Measurements from ENCODE around the gene SPOCK1.

Gene SPOCK1

GRCh38 chr5:137216976-137217598 lies 282.0 kb downstream of the SPOCK1 start:
- DNase-seq = no peak

- DNase-seq = no peak
These were observed 283.3 kb downstream of the SPOCK1 start for GRCh38 chr5:137215780-137216179.

- DNase-seq = no peak
These were observed 283.9 kb downstream of the SPOCK1 start for GRCh38 chr5:137215261-137215660.

DNA sequence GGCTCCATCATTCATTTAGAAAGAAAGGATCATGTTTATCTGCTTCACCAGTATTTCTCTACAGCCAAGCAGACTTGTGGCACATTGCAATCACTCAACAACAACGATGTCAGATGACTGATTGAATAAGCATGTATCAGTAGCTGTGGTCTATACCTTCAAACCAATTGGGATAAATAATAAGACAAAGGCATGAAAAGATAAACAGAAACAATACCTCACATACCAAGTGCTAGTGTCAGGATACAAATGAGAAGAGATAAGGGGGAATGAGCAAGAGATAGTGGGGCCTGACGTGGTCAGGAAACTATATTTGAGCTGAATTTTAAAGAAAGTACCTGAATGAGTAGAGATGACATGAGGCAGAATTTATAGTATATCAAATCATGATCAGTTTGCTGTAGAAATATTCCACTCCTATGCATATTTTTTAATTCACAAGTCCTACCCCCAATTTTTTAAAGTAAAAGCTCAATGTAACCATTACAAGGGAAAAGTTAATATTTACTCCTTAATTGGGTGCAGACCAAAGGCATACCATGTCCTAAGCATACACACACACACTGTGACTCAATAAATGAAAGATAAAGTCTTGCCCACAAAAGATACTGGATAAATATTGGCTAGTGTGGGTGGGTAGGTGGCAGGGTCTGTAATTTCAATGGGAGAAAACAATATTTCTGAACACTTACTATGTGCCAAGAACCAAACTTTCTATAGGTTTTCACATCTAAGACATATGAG lies 284.5 kb downstream of the SPOCK1 start:
- no peak for DNase-seq

GRCh38 chr5:137212471-137212870 lies 286.7 kb downstream of the SPOCK1 start:
- DNase-seq = no peak

GRCh38 chr5:137209232-137209809 lies 289.8 kb downstream of the SPOCK1 start:
- DNase-seq = no peak

DNA sequence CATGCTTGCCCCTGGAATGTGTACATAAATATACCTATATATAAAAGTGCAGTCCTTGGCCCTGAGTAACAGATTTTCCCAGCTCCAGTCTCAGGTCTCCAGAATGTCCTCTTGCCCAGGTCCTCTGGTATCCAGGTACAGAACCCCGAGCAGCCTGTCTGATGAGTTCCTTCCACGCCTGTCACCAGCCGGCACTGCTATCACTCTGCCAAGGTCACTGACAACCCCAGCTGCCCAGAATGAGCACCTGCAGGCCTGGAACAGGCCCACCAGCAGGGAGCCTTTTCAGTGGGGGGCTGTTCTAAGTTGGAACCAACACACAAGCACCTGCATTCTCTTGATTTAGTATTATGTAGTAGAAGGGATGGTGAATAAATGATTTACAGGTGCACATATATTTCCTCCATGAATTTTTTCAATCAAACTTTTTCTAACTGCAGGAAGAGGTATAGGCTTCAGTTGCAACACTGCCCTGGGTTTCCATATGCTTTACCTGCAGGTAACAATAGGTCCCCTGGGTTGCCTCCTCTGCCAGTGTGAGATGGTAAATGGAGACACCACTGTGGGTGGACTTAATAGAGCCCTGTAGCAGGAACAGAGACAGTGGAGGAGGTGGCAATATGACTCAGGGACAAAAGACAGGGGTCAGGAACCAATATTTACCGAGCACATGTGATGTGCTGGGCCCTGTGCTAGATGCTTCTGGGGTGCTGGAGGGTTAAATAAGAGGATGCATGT lies 291.9 kb downstream of the SPOCK1 start:
- no peak for DNase-seq

- DNase-seq = no peak
These were observed 293.0 kb downstream of the SPOCK1 start for GRCh38 chr5:137206030-137206715.

DNA sequence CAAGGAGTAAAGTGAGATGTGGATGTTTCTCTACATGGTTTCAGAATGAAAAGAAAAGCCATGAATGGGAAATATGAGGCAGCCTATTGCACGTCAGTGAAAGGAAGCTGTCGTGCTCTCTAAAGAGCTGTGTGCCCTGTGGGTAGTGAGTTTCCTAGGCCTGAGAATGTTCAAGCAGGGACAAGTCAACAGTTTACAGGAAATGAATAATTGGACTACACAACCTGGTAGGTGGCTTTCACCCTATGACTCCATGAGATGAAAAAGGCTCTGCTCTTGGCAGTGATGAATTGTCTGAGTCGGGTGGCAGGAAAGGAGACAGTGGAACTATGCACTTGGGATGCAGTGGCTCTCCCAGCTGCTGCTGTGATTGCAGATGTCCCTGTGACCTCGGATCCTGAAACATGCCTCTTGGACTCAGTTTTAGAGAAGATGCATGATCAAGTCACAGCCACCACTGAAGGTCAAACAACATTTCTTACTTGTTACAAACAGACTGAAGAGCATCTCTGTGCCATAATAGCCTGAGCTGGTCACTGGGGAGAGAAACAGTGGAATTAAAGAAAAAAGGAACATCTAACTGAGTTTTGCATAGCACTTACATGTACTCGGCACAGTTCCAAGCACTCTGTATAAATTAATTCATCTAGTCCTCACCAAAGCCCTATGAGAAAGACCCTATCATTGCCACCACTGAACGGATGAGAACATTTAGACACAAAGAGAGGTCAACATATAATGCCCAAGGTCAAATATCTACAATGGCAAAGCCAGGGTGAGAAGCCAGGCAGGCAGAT lies 293.7 kb downstream of the SPOCK1 start:
- no peak for DNase-seq

- no peak for DNase-seq
These were observed 296.0 kb downstream of the SPOCK1 start for GRCh38 chr5:137203011-137203632.

- DNase-seq = no peak
These were observed 297.2 kb downstream of the SPOCK1 start for GRCh38 chr5:137201876-137202275.

GRCh38 chr5:137200906-137201700 lies 298.0 kb downstream of the SPOCK1 start:
- no peak for DNase-seq

DNA sequence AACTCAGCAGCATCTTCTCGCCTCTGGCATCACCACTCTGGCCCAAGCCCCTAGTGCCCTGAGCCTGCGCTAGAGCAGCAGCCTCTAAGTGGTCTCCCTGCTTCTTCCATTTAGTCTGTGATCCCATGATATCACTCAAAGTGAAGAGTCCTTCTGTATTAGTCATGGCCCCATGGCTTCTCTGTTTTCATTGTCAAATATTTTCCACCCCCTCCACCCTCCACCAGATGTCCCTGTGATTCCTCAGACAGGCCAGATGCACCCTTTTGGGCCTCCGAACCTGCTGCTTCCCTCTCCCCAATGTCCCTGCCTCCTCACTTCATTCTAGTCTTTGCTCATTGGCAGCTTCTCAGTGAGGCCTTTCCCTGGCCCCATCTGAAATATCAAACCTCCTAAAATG lies 299.2 kb downstream of the SPOCK1 start:
- no peak for DNase-seq

DNA sequence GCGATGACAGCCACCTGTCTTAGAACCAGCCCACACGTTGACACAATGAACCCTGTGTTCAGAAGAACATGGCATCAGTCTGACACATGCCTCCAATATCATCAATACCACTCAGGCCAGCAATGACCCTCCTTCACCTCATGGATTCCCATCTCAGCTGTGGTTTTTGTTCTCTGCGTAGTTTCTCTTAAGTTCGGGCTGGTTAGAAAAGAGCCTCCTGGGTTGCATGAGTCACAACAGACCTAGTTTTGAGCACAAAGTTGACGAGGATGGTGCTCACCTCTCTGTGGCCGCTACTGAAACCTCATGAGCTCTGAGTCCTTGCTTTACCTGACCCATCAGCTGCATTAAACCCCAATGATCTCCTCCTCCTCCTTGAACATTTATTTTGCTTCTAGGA lies 299.9 kb downstream of the SPOCK1 start:
- DNase-seq = no peak

GRCh38 chr5:137195483-137195882 lies 303.6 kb downstream of the SPOCK1 start:
- no peak for DNase-seq

DNA sequence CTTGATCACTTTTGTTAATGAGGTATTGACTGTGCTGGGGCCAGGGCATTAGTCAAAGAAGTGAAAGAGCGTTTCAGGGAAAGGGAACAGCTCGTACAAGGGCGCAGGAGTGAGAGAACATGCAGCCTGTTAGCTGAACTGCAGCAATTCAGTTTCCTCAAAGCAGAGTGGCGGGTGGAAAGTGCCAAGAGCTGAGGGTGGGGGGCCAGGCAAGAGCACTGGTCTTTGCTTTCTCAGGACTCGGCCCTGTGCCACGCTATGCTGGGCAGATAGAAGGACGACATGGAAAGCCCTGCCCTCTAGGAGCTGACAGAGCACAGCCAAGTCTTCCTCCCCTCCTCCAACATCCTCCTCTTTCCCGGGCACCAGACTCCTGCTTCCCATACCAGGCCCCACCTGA lies 304.8 kb downstream of the SPOCK1 start:
- DNase-seq = no peak

DNA sequence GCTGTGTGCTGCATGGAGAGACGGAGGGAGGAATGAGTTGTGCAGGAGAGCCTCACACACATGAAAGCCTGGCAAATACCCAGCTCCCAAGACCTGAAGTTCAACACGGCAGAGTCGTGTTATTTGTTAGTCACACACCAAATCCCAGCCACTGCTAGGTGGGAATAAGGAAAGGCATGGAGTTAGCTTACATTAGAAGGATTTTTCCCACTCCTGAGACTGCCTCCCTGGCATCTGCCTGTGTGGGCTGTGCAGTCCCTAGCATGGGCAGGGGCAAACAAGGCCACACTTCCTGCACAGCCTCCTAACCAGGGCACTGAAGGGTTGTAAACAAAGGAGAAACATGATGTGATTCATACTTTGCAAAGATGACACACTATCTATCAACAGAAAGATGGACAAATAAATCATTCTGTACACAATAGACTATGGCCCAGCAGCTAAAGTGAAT lies 306.8 kb downstream of the SPOCK1 start:
- DNase-seq = no peak

DNA sequence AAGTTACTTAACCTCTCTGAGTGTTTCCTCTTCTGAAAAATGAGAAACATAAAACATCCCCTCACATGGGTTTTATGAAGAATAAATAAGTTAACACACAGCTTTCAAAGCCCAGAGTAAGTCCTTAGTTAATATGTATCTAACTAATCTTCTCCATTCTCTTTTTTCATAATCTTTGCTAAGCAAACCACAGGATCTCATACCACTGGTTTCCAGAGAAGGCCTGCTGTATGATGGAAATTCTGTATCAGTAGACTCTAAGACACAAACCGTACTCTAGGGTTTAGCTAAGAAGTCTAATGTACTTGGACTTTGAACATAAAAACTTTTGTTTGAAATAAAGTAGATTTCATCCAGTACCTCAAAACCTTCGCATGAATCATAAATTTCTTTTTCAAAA lies 307.9 kb downstream of the SPOCK1 start:
- no peak for DNase-seq

DNA sequence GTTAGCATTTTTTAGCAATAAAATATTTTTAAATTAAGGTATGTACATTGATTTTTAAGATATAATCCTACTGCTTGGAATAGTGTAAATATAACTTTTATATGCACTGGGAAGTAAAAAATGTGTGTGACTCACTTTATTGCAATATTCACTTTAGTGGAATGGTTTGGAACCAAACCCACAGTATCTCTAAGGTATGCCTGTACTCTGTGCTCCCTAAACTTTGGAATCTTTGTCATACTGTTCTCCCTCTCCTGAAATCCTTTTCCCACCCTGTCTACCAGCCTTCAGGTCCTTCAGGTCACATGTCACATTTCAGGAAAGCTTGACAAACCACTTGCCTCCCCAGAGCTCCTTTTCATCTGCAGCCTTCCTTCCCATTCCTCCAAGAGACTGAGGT lies 308.7 kb downstream of the SPOCK1 start:
- no peak for DNase-seq

DNA sequence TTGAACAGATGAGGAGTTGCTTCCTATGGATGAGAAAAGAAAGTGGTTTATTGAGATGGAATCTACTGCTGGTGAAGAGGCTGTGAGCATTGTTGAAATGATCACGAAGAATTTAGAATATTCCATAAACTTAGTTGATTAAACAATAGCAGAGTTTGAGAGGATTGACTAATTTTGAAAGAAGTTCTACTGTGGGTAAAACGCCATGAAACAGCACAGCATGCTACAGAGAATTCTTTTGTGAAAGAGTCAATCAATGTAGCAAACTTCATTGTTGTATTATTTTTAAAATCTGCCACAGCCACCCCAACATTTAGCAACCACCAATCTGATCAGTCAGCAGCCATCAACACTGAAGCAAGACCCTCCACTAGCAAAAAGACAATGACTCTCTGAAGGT lies 309.1 kb downstream of the SPOCK1 start:
- no peak for DNase-seq

DNA sequence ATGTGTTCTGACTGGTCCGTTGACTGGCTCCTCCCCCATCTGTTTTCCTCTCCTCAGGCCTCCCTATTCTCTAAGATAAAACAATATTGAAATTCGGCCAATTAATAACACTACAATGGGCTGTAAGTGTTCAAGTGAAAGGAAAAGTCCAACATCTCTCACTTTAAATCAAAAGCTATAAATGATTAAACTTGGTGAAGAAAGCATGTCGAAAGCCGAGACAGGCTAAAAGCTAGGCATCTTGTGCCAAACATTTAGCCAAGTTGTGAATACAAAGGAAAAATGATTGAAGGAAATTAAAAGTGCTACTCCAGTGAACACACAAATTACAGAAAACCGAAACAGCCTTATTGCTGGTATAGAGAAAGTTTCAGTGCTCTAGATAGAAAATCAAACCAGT lies 310.6 kb downstream of the SPOCK1 start:
- no peak for DNase-seq

All from stimulated activated CD4-positive, alpha-beta T cell treated with anti-CD3 and anti-CD28 coated beads, Interleukin-4, amount 100 ng/mL, for 4 hours (primary cell).